Neuronal stem cell (in vitro differentiated cells): ENCODE data around the gene AMOTL1. TPM values are rescaled to one million over a fixed set of nuclear protein-coding genes. Genes with fewer than 3 reads are reported as not detected.

Experiments
- DNase-seq: peaks from one replicate; pipeline ENCODE4 v3.0.0-alpha.2; 2013; ENCODE audit warnings: low spot score
- H2AFZ ChIP-seq: one replicate; pipeline ENCODE4 v1.6.1; 2013; ENCODE audit warnings: mild to moderate bottlenecking, low read length, inconsistent platforms
- H2AK5ac ChIP-seq: 2 replicates; pipeline ENCODE4 v1.6.1; 2013; ENCODE audit warnings: low read depth, mild to moderate bottlenecking, inconsistent platforms, low read length, moderate library complexity, mixed read lengths
- H2BK120ac ChIP-seq: 2 replicates; pipeline ENCODE4 v1.6.1; 2013; ENCODE audit warnings: low read depth, mild to moderate bottlenecking, inconsistent platforms, low read length, moderate library complexity, mixed read lengths
- H2BK12ac ChIP-seq: one replicate; pipeline ENCODE4 v1.6.1; 2013; ENCODE audit warnings: low read length, inconsistent platforms
- H2BK15ac ChIP-seq: 2 replicates; pipeline ENCODE4 v1.6.1; 2013; ENCODE audit warnings: mild to moderate bottlenecking, low read length, inconsistent platforms, mixed read lengths
- H2BK5ac ChIP-seq: one replicate; pipeline ENCODE4 v1.6.1; 2013; ENCODE audit warnings: inconsistent platforms, mild to moderate bottlenecking, low read length, moderate library complexity
- H3K14ac ChIP-seq: one replicate; pipeline ENCODE4 v1.6.1; 2013; ENCODE audit warnings: low read length, inconsistent platforms
- H3K18ac ChIP-seq: 2 replicates; pipeline ENCODE4 v1.6.1; 2013; ENCODE audit warnings: low read length, inconsistent platforms
- H3K23ac ChIP-seq: 2 replicates; pipeline ENCODE4 v1.6.1; 2013; ENCODE audit warnings: low read depth, mild to moderate bottlenecking, mixed read lengths, low read length, inconsistent platforms; ENCODE audit not compliant: poor library complexity
- H3K27ac ChIP-seq: replicated peaks from 3 replicates; pipeline ENCODE4 v1.5.1; 2013; ENCODE audit warnings: low read length, inconsistent platforms
- H3K27me3 ChIP-seq, 3 experiments: 2 replicates each; pipeline ENCODE4 v1.6.1; 2013; ENCODE audit warnings: low read length in 3 of 3, mild to moderate bottlenecking in 2 of 3, inconsistent platforms in 1 of 3, low read depth in 1 of 3, mixed read lengths in 1 of 3, moderate library complexity in 1 of 3; ENCODE audit not compliant: control insufficient read depth in 3 of 3, insufficient read depth in 3 of 3
- H3K36me3 ChIP-seq, 2 donors: replicated peaks in 1 of 2; 2 replicates each; pipeline ENCODE4 v1.6.1; 2013; ENCODE audit warnings: low read length in 2 of 2; ENCODE audit not compliant: control insufficient read depth in 2 of 2, insufficient read depth in 2 of 2
- H3K4ac ChIP-seq: 2 replicates; pipeline ENCODE4 v1.6.1; 2013; ENCODE audit warnings: inconsistent platforms, mild to moderate bottlenecking, low read length, moderate library complexity
- H3K4me1 ChIP-seq, 2 donors: 1 replicate in 1 of 2; 2 replicates in 1 of 2; pipeline ENCODE4 v1.6.1; 2013; ENCODE audit warnings: low read length in 2 of 2, low read depth in 1 of 2; ENCODE audit not compliant: control insufficient read depth in 2 of 2, insufficient read depth in 1 of 2
- H3K4me2 ChIP-seq: one replicate; pipeline ENCODE4 v1.6.1; 2013; ENCODE audit warnings: mild to moderate bottlenecking, low read length, inconsistent platforms; ENCODE audit not compliant: insufficient read depth, poor library complexity, severe bottlenecking
- H3K4me3 ChIP-seq, 2 donors: 2 replicates each; pipeline ENCODE4 v1.5.1; 2013; ENCODE audit warnings: low read length in 2 of 2, mild to moderate bottlenecking in 2 of 2, inconsistent platforms in 1 of 2, moderate library complexity in 1 of 2
- H3K79me1 ChIP-seq: one replicate; pipeline ENCODE4 v1.6.1; 2013; ENCODE audit warnings: low read depth, mild to moderate bottlenecking, inconsistent platforms, low read length, moderate library complexity
- H3K9ac ChIP-seq: one replicate; pipeline ENCODE4 v1.6.1; 2013; ENCODE audit warnings: mild to moderate bottlenecking, low read depth, low read length, inconsistent platforms; ENCODE audit not compliant: poor library complexity
- H3K9me3 ChIP-seq, 2 donors: replicated peaks in 1 of 2; 2 replicates each; pipeline versions ENCODE3 to v1.6.1; 2013; ENCODE audit warnings: low read length in 2 of 2, mild to moderate bottlenecking in 2 of 2, inconsistent platforms in 1 of 2, low read depth in 1 of 2, mixed read lengths in 1 of 2, moderate library complexity in 1 of 2; ENCODE audit not compliant: control insufficient read depth in 2 of 2, insufficient read depth in 1 of 2
- H4K8ac ChIP-seq: one replicate; pipeline ENCODE4 v1.6.1; 2013; ENCODE audit warnings: low read depth, mild to moderate bottlenecking, inconsistent platforms, low read length, moderate library complexity
- H4K91ac ChIP-seq: one replicate; pipeline ENCODE4 v1.6.1; 2013; ENCODE audit warnings: low read length, low read depth, mild to moderate bottlenecking, inconsistent platforms; ENCODE audit not compliant: poor library complexity
- WGBS, 2 donors: extraction: QIAGEN DNeasy Blood & Tissue Kit; methylation state at CpG; one replicate each; pipeline ENCODE4 v1.1.7; 2013; ENCODE audit warnings: missing lambda C conversion rate in 2 of 2, mixed read lengths in 1 of 2; ENCODE audit not compliant: insufficient read length in 2 of 2, insufficient replicate concordance in 1 of 2; ENCODE audit errors: extremely low coverage in 2 of 2; 5-methylcytosine and 5-hydroxymethylcytosine counted together
- polyA plus RNA-seq, 2 experiments: library from polyadenylated mRNA; stranded (reverse); fragments of 200-250 nt; gene quantifications; one replicate each; pipeline ENCODE4 v1.2.3, GENCODE V29; 2013

Gene AMOTL1, protein sequence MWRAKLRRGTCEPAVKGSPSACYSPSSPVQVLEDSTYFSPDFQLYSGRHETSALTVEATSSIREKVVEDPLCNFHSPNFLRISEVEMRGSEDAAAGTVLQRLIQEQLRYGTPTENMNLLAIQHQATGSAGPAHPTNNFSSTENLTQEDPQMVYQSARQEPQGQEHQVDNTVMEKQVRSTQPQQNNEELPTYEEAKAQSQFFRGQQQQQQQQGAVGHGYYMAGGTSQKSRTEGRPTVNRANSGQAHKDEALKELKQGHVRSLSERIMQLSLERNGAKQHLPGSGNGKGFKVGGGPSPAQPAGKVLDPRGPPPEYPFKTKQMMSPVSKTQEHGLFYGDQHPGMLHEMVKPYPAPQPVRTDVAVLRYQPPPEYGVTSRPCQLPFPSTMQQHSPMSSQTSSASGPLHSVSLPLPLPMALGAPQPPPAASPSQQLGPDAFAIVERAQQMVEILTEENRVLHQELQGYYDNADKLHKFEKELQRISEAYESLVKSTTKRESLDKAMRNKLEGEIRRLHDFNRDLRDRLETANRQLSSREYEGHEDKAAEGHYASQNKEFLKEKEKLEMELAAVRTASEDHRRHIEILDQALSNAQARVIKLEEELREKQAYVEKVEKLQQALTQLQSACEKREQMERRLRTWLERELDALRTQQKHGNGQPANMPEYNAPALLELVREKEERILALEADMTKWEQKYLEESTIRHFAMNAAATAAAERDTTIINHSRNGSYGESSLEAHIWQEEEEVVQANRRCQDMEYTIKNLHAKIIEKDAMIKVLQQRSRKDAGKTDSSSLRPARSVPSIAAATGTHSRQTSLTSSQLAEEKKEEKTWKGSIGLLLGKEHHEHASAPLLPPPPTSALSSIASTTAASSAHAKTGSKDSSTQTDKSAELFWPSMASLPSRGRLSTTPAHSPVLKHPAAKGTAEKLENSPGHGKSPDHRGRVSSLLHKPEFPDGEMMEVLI
- polyA plus RNA-seq (2013, experiment 1 of 2) = 12.4 TPM
- 12.2 TPM for polyA plus RNA-seq (2013, experiment 2 of 2)

DNA sequence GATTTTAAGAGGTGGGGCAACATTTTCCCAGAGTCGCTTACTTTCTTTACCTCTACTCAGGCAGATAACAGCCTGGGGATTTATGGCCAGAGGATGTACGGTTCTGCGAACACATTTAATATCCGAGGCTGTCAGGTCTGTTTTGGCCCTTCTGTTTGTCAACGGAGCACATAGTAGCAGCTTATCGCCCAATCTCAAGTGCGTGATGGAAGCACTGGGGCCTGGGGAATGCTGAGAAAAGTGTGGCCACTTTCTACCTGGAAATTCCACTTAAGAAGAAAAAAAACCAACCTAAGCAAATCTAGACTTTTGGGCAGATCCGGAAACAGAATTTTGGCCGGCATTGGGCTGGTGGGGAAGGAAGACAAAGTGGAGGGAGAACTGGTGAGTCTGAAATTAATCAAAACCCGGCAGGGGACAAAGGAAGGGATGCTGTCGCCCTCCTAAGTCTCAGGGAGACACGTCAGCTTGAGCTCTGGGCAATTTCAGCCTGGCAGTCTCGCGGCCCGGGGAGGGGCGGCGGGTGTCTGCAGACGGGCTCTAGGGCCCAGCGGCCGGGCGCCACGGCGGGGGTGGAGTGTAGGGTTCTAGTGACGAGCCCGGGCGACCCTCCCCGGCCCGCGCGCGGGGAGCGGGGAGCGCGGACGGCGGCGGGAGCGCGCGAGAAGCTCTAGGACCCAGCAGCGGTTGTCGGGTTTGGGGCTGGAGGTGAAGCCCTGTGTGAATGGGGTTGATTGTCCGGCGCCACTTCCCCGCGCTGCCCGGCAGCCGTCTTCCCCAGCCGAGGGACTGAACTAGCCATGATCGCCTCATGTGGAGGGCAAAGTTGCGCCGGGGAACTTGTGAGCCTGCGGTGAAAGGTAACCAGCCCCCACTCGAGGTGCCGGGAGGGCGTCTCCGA, at the start of gene AMOTL1:
AMOTL1 (plus strand) TSS at position 656 of the 901 bp plus-strand sequence; CDS start at position 812, 156 bp downstream.
- peak within 1 kb of the TSS; percentile 91 to 99 for H3K4me3 ChIP-seq

DNA sequence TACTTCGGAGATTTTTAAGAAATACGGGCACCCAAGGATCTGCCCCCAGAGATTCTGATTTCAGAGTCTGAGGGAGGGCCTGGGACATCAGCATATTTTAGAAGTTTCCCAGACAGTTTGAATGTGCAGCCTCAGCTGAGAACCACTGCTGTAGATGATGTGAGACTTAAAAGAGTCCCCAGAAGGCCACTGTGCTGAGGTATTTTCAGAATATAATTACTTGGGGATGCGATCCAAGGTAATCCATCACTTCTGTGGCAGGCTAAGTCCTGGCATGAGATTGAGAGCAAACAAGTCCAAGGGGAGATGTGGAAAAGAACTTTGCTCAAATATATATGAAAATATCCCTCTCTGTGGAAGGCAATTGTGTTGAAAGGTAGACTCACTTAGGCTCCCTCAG, 48.3 kb upstream of the AMOTL1 start:
- no peaks in the 10 kb centered on the region for H3K27me3 ChIP-seq
- H3K9me3 ChIP-seq = peaks cover 0 to 3% of the 10 kb centered on the region in 2 donors
- H3K79me1 ChIP-seq = no peaks in the 10 kb centered on the region
- H3K18ac ChIP-seq = no peak overlapping the region
- no peak overlapping the region for H4K8ac ChIP-seq
- no peak overlapping the region for H2BK12ac ChIP-seq
- H2BK15ac ChIP-seq = no peak overlapping the region
- no CpG with 5 or more reads among the region's 3 CpGs for WGBS, 2 donors
- H2BK120ac ChIP-seq = no peak overlapping the region
- H2BK5ac ChIP-seq = no peak overlapping the region
- H3K4me2 ChIP-seq = no peak overlapping the region
- H3K4me1 ChIP-seq = no peaks in the 10 kb centered on the region
- no peak overlapping the region for H3K27ac ChIP-seq
- H2AFZ ChIP-seq = no peak overlapping the region
- H3K14ac ChIP-seq = no peak overlapping the region
- no peak for DNase-seq
- no peak overlapping the region for H2AK5ac ChIP-seq
- H3K36me3 ChIP-seq = no peaks in the 10 kb centered on the region
- no peak overlapping the region for H3K23ac ChIP-seq
- H3K4ac ChIP-seq = no peak overlapping the region
- no peak overlapping the region for H3K4me3 ChIP-seq
- H3K9ac ChIP-seq = no peak overlapping the region
- no peak overlapping the region for H4K91ac ChIP-seq

More for the DNA sequence above, at the start of gene AMOTL1:
- peak within 1 kb of the TSS; percentile 43 for H3K4ac ChIP-seq
- peak within 1 kb of the TSS; percentile 67 for H3K27ac ChIP-seq
- H2BK12ac ChIP-seq = no peak within 1 kb of the TSS
- peak within 1 kb of the TSS; percentile 96 for H3K9ac ChIP-seq
- peak within 1 kb of the TSS; percentile 80 for H3K4me2 ChIP-seq
- no peak within 1 kb of the TSS for H4K8ac ChIP-seq
- peak within 1 kb of the TSS; percentile 91 for H2BK5ac ChIP-seq
- H2AFZ ChIP-seq = peak within 1 kb of the TSS; percentile 90
- H3K27me3 ChIP-seq = no peaks in the 10 kb centered on the region
- H3K23ac ChIP-seq = peak within 1 kb of the TSS; percentile 87
- H2BK120ac ChIP-seq = peak within 1 kb of the TSS; percentile 36
- H3K9me3 ChIP-seq = peaks cover 0 to 8% of the 10 kb centered on the region in 2 donors
- peak; percentile 87 for DNase-seq
- H2AK5ac ChIP-seq = peak within 1 kb of the TSS; percentile 88
- H3K36me3 ChIP-seq = peaks cover 0 to 3% of the 10 kb centered on the region in 2 donors
- peaks cover 7% of the 10 kb centered on the region for H3K79me1 ChIP-seq
- H4K91ac ChIP-seq = no peak within 1 kb of the TSS
- no peak within 1 kb of the TSS for H3K14ac ChIP-seq
- H3K18ac ChIP-seq = peak within 1 kb of the TSS; percentile 98
- H2BK15ac ChIP-seq = peak within 1 kb of the TSS; percentile 82
- H3K4me1 ChIP-seq = peaks cover 14 to 21% of the 10 kb centered on the region in 2 donors
- WGBS, 2 donors = no CpG with 5 or more reads among the region's 57 CpGs

DNA sequence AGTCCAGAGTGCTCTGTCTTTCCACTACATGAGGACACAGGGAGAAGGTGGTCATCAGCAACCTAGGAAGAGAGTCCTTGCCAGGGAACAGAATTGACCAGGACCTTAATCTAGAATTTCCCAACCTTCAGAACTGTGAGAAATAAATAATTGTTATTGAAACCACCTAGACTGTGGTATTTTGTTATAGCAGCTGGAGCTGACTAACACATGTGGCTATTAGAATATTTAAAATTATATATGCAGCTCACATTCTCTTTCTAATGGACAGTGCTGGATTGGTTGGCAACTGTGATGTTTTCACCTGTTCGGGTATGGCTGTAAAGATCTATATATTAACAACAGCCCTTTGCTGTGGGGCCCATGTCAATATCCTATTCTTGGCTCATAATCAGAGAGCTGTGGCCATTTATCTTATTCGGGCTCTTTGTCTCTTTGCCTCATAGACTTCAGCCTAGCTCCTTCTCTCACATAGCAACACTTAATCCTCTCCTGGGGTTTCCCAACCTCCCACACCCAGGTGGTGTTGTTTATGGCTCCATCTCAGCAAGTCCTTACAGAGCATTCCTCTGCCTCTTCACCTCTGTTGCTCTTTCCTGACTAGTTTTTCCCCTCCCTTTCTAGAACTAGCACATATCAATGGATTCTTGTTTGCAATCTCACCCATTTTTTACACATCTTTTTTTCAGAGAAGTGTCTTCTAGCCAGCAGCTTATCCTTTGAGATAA, 46.4 kb upstream of the AMOTL1 start:
- no peak for DNase-seq
- Histone ChIP-seq H3K4me1 (no peaks in the 10 kb centered on the region), H3K14ac (no peak overlapping the region), H2AK5ac (no peak overlapping the region), H2BK5ac (no peak overlapping the region), H3K4me2 (no peak overlapping the region), H4K91ac (no peak overlapping the region), H3K18ac (no peak overlapping the region), H2BK120ac (no peak overlapping the region), H3K27me3 (no peaks in the 10 kb centered on the region), H3K4ac (no peak overlapping the region), H3K23ac (no peak overlapping the region), H3K9me3 (peaks cover 0 to 3% of the 10 kb centered on the region in 2 donors), H3K4me3 (no peak overlapping the region), H2BK12ac (no peak overlapping the region), H3K9ac (no peak overlapping the region), H4K8ac (no peak overlapping the region), H3K36me3 (no peaks in the 10 kb centered on the region), H3K79me1 (no peaks in the 10 kb centered on the region), H2AFZ (no peak overlapping the region), H3K27ac (no peak overlapping the region), H2BK15ac (no peak overlapping the region)
- WGBS, 2 donors = no CpG with 5 or more reads among the region's 2 CpGs
